Activated CD4-positive, CD25-positive, alpha-beta regulatory T cell (primary cell): Measurements from ENCODE around the gene GSDMA.
"Not testable (repeated sequence)": the region's sequence is repeated elsewhere in the genome, so short reads cannot be mapped to it uniquely, and the experiment has no call there.

ENCODE experiments used
- DNase-seq, 4 experiments: peaks; one replicate each; lab custom pipeline; 2025; lab: John Stamatoyannopoulos, UW

The GSDMA gene

GRCh38 chr17:39996800-39997199 lies 34.0 kb downstream of the GSDMA start:
- DNase-seq = no peak

GRCh38 chr17:39997543-39997942 lies 34.7 kb downstream of the GSDMA start:
- no peak for DNase-seq

DNA sequence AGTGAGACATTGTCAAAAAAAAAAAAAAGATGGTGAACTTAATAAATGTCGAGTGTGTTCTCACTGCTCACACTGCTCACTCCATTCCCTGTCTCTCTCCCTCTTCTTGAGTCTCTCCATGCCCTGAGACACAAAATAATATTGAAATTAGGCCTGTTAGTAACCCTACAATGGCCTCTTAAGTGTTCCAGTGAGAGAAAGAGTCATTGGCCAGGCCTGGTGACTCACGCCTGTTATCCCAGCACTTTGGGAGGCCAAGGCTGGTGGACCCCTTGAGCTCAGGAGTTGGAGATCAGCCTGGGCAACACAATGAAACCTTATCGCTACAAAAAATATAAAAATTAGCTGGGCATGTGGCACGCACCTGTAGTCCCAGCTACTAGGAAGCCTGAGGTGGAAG lies 36.3 kb downstream of the GSDMA start:
- no peak for DNase-seq

- DNase-seq = no peak
Measured at GRCh38 chr17:40000161-40000560, 37.4 kb downstream of the GSDMA start.

- DNase-seq = not testable (repeated sequence)
Measured at GRCh38 chr17:40001335-40001734, 38.5 kb downstream of the GSDMA start.

DNA sequence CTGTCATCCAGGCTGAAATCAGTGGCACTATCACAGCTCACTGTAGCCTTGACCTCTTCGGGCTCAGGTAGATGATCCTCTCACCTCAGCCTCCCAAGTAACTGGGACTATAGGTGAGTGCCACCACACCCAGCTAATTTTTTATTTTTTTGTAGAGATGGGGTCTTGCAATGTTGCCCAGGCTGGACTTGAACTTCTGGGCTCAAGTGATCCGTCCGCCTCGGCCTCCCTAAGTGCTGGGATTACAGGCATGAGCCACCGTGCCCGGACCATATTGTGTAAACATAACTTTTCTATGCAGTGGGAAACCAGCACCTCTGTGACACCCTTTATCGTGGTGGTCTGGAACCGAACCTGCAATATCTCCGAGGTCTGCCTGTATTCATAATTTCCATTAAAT lies 41.3 kb downstream of the GSDMA start:
- DNase-seq = no peak

DNA sequence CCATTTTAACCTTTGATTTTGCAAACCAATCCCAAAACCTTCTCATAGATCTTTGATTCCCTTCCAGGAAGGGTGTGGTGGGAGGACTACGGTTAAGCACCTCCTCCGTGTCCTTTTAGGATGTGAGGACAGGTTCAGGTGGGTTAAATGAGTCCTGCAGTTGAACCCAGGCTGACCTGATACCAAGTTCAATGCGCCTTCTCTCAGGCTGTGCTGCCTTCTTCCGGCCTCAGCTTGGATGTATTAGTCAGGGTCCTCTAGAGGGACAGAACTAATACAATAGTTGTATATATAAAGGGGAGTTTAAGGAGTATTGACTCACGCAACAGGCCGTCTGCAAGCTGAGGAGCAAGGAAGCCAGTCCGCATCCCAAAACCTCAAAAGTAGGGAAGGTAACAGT lies 41.9 kb downstream of the GSDMA start:
- DNase-seq = no peak

- DNase-seq = no peak
Measured at GRCh38 chr17:40005520-40005919, 42.7 kb downstream of the GSDMA start.

- not testable (repeated sequence) for DNase-seq
Measured at GRCh38 chr17:40010946-40011500, 48.2 kb downstream of the GSDMA start.

DNA sequence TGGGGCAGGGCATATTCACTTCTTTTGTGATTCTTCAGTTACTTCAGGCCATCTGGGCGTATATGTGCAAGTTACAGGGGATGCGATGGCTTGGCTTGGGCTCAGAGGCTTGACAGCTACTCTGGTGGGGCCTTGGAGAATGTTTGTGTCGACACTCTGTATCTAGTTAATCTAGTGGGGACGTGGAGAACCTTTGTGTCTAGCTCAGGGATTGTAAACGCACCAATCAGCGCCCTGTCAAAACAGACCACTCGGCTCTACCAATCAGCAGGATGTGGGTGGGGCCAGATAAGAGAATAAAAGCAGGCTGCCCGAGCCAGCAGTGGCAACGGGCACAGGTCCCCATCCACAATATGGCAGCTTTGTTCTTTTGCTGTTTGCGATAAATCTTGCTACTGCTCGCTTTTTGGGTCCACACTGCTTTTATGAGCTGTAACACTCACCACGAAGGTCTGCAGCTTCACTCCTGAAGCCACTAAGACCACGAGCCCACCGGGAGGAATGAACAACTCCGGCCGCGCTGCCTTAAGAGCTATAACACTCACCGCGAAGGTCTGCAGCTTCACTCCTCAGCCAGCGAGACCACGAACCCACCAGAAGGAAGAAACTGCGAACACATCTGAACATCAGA lies 49.3 kb downstream of the GSDMA start:
- not testable (repeated sequence) for DNase-seq

DNA sequence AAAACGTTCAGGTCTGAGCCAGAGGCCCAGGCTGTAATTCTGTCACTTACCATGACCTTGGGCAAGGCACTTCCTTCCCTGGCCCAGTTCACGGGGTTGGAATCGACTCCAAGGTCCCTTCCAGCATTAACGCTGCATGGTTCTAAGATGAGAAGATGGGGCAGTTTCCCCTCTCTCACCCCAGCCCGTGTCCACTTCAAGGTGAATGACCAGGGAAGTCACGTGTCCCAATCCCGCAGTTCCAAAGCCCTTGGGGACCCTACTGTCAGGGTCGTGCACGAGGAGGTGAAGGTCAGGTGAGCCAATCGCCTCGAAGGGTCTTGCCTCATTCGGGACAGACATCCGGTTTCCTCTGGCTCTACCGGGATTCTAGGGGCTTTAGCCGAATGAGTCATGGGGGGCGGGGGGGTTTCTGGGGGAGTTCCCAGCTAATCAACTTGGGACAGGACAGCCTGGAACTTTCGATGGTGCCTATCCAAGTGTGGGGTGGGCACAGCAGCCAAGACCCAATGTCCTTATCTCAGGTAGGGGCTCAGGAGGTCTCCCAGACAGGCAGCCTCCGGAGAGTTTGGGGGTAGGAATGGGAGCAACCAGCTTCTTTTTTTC lies 51.7 kb downstream of the GSDMA start:
- no peak for DNase-seq

- no peak for DNase-seq
Measured at GRCh38 chr17:40015005-40015997, 52.5 kb downstream of the GSDMA start, which contains the start of gene CSF3. TSS of gene CSF3 (plus strand) at chr17:40015440. CDS start at chr17:40015475, 35 bp downstream.

GRCh38 chr17:40015998-40016985 lies 53.5 kb downstream of the GSDMA start:
- no peak for DNase-seq

DNA sequence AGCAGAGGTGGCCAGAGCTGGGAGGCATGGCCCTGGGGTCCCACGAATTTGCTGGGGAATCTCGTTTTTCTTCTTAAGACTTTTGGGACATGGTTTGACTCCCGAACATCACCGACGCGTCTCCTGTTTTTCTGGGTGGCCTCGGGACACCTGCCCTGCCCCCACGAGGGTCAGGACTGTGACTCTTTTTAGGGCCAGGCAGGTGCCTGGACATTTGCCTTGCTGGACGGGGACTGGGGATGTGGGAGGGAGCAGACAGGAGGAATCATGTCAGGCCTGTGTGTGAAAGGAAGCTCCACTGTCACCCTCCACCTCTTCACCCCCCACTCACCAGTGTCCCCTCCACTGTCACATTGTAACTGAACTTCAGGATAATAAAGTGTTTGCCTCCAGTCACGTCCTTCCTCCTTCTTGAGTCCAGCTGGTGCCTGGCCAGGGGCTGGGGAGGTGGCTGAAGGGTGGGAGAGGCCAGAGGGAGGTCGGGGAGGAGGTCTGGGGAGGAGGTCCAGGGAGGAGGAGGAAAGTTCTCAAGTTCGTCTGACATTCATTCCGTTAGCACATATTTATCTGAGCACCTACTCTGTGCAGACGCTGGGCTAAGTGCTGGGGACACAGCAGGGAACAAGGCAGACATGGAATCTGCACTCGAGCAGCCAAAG lies 54.7 kb downstream of the GSDMA start:
- no peak for DNase-seq

GRCh38 chr17:40018211-40019121 lies 55.7 kb downstream of the GSDMA start:
- no peak for DNase-seq

GRCh38 chr17:40019140-40019991 lies 56.6 kb downstream of the GSDMA start:
- no peak for DNase-seq

GRCh38 chr17:40020146-40020545 lies 57.3 kb downstream of the GSDMA start:
- DNase-seq = no peak

- DNase-seq = no peak
Measured at GRCh38 chr17:40021451-40021971, 58.7 kb downstream of the GSDMA start.
